T-helper 1 cell treated with Interleukin-12 subunit alpha and Interleukin-12 subunit beta and Interleukin-4 antibody, amounts not matched to agents 30 ng/mL and 1 ng/mL, for 36 hours (primary cell): ENCODE results near the gene CKS2. TPM values are rescaled to one million over a fixed set of nuclear protein-coding genes. Genes with fewer than 3 reads are reported as not detected.

Source experiments
- intact Hi-C: fragments of 100-400 bp; cut with micrococcal nuclease; formaldehyde crosslinking; loops from one replicate; pipeline ENCODE4 v1.15.1; 2024
- total RNA-seq: library from RNA; stranded (reverse); gene quantifications from 2 replicates; pipeline ENCODE4 v1.2.3, GENCODE V29; 2022

Gene CKS2
- total RNA-seq, 1 donor from 2014 or later: 112 TPM

DNA sequence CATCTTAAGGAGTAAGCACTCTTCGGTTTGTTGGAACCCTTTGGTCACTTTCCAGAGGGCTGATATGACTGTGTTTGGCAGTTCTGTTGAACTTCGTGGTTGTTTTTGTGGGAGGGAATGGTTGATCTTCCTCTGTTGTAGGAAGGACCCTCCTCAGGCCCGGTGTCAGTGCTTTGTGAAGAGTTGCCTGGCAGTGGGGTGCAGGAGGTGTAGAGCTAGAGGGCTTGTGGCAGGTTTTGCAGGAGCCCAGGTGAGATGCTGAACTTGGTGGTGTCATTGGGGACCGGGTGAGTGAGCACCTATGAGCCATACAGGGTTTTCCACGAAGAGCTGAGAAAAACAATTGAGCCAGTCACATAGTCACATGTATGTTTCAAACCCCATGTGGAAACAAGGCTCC lies 34.5 kb downstream of the CKS2 start:
- intact Hi-C loops: no loop called here

DNA sequence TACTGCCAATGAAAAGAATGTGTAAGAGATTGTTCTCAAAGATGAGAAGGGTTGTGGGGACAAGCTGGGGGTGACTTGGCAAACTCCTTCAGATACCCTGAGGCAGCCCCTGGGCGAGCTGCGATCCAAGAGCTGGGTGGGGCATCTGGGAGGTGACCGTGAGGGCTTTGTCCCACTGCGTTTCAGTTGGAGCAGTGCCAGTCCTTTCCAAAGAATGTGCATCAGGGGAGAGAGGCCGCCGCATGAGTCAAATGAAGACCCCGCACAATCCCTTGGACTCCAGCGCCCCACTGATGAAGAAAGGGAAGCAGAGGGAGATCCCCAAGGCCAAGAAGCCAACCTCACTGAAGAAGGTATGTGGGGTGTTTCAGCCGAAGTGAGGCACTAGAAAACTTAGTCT lies 35.7 kb downstream of the CKS2 start:
- intact Hi-C loops: no loop called here

DNA sequence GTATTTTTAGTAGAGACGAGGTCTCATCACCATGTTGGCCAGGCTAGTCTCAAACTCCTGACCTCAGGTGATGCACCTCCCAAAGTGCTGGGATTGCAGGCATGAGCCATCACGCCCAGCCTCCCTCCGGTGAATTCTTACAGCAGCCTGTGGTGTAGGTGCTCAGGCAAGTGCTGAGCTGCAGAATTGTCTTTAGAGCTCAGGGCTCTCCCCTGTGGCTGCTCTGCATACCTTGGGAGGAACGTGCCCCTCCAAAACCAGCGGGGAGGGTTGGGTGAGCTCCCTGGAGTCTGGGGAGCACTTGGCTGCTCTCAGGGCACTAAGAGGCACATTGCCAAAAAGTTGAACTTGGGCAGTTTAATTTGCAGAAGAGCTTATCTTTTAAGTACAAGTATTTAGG lies 36.7 kb downstream of the CKS2 start:
- intact Hi-C loops: no loop called here

DNA sequence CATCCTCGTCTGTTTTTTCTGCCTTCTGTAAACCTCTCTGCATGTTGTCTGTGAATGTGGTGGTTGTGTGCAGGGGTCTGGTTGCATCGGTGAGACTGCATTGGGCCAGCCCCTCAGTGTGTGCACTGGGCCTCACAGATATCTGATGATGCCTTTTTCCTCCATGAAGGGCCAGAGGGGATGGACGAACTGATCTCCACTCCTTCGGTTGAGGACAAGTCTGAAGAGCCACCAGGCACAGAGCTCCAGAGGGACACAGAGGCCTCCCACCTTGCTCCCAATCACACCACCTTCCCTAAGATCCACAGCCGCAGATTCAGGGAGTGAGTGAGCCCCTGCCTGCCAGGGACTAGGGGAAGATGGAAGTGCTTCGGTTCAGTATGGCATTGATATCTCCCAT lies 38.6 kb downstream of the CKS2 start:
- intact Hi-C loops: no loop called here

DNA sequence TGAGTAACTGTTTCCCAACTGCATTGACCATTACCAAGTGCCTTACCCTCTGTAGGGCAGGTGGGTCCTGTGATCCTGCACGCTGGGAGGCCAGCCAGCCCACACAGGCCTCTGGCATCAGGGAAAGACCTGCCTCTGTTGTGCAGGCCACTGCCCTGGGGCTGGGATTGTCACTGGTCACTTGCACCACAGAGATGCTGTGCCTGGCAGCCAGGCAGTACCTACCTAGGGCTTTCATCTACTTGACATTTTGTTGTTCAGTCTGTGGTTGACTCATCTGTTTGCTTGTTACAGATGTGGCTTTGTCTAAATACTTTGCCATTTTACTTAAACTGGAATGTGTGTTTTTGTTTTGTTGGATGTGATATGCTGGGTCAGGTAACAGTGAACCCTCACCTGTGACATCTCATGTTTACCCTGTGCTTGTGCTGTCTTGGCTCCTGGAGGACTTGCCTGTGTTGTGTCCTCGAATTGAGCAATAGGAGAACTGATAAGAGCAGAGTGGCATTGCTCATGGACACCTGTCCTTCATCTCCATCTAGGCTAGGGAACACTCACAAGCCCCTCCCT lies 40.1 kb downstream of the CKS2 start:
- intact Hi-C loops: no loop called here

DNA sequence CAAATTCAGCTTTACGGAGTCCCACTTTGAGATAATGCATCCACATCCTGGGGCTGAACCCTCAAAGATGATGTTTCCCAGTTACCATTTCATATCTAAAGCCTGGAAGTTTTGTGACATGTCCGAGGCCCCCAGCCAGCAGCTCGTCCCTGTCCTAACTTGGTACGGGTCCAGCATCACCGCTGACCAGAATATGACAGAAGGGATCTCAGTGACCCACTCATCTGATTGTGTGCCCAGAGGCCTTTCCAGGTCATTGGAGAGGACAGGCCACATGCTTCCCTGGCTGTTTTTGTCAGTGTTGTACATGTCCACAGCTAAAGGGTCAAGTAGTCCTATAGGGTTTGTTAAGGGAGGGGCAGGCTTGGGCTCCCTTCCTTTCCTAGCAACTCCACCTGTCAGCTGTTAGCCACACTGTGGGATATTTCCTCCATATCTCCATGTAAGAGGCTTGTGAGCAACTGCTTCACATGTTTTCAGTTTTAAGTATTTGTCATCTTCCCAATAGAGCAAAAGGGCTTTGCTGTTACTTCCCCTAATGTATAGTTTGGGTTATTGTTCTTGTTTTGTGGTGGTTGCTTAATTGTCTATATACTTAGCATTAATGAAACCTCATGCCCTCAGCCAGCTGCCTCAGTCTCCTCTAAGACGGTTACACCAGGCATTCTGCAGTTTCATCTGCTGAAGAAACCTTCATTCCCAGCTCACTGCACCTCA lies 40.7 kb downstream of the CKS2 start:
- intact Hi-C loops: loop anchor here (2.0 kb wide), 1 partner anchor 33 kb away; the partner anchor contains the start of gene SECISBP2

DNA sequence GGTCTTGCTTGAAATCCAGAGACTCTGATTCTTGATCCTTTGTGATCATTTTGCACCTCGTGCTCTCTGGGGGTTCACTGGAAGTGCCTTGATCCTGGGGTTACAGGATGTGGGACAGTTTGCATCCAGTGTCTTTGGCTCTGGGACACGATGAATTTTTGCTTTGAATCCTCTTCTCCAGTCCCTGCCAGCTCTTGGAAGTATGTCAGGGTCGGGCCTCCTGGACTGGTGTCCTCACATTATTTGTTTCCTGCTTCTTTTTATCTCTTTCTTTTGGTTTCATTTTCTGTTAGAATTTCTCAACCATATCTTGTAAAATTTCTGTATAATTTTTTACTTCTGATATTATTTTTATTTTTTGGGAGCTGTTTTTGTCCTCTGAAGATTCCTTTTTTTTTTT lies 41.5 kb downstream of the CKS2 start:
- intact Hi-C loops: loop anchor here (2.0 kb wide), 1 partner anchor 34 kb away; the partner anchor contains the start of gene SECISBP2

DNA sequence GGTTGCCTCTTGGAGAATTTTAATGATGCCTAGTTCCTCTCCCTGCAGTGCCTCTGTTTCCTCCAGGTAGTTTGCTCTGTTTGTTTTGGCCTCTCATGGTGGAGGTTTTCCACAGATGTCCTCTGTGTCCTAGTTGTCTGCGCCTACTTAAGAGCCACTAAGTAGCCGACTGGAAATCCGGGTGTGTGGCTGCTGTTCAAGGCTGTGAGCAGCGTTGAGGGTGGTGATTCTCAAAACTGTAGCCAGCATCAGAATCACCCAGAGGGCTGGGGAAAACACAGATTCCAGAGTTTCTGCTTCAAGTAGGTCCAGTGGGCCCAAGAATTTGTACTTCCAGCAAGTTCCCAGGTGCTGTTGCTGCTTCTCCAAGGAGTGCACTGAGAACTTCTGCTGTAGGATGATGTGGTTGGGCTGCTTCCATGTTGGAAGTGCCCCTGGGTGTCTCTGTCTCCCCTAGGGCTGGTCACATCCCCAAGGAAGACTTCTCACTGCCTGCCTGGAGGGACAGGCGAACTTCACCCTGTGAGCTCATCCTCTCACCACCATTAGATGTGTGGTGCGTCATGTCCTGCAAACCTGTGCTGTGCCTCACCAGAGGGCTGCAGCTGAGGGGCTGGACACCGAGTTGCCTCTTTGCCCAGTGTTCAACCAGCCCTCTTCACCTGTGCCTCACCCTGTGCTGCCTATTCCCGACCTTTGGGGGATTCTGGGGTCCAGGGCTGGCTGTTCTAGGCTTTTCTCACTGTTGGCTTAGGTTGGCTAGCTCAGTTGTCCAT lies 42.1 kb downstream of the CKS2 start:
- intact Hi-C loops: loop anchor here (2.0 kb wide), 1 partner anchor 34 kb away; the partner anchor contains the start of gene SECISBP2

DNA sequence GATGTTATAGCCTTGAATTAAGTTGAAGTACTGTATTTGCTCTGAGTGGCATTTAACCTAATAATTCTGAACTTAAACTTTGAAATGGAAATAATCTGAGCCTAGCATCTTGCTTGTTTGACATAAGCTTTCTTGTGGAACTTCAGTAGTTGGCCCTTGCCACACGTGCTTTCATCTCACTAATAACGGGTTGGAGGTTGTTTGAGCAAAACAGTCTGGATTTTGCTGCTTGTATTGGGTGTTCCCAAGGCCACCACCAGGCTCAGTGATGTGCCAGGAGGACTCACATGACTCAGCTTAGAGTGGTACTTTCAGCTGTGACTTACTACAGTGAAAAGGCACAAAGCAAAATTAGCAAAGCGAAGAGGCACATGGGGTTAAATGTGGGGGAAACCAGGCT lies 43.0 kb downstream of the CKS2 start:
- intact Hi-C loops: loop anchor here (2.0 kb wide), 1 partner anchor 35 kb away; the partner anchor contains the start of gene SECISBP2

DNA sequence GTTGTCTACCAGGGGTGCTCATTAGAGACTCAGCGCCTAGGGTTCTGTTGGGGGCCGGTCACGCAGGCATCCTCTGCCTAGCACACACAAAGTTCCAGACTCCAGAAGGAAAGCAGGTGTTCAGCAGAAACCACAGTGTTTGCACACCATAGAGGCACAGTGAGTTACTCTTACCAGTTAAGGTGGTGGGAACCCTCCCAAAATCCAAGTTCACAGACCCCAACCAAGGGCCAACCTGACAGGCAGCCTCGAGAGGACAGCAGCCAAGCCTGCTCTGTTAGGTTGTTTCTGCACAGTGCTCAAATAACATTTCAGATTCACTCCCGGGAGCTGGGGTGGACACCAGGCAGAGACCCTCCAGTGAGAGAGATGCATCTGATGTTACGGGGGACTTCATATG lies 43.5 kb downstream of the CKS2 start:
- intact Hi-C loops: no loop called here

DNA sequence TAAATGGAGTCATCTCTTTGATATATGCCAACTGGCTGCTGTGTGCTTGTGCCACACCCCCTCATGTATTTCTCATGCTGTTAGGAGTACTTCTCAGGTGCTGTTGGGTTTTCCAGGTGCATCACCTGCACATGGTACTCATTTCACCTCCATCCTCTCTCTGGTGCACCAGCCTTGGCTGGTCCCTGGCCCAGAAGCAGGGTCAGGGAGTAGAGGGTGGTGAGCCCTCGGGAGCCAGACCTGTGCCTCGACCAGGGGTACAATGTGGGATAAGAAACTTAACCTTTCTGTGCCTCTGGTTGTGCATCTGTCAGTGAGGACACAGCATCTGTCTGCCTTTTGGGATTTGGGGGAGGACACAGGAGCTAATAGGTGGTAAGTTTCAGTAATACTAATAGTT lies 45.8 kb downstream of the CKS2 start:
- intact Hi-C loops: no loop called here

DNA sequence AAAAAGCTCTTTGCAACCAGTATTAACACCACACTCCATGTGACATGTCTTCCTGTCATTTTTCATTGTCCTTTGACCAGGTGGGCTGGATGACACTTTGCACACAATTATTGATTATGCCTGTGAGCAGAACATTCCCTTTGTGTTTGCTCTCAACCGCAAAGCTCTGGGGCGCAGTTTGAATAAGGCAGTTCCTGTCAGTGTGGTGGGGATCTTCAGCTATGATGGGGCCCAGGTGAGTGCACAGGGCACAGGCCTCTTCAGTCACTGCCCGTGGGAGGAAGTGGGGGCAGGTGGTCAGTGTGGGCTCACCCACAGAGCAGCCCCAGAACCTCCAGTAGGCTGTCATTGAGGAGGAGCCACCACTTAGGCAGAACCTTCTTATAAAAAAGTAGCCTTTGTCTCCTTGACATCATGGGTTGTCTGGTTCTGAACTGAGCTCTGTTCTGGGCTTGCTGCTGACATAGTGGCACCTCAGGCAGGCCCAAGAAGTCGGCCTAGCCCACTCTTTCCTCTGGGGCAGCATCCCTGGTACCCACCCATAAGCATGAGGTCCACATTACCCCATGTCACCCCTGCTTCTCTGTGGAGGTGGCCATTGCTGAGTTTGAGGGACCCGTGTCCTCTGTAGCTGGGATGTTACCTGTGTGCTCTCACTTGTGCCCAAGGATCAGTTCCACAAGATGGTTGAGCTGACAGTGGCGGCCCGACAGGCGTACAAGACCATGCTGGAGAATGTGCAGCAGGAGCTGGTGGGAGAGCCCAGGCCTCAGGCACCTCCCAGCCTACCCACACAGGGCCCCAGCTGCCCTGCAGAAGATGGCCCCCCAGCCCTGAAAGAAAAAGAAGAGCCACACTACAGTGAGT lies 46.6 kb downstream of the CKS2 start:
- intact Hi-C loops: no loop called here

DNA sequence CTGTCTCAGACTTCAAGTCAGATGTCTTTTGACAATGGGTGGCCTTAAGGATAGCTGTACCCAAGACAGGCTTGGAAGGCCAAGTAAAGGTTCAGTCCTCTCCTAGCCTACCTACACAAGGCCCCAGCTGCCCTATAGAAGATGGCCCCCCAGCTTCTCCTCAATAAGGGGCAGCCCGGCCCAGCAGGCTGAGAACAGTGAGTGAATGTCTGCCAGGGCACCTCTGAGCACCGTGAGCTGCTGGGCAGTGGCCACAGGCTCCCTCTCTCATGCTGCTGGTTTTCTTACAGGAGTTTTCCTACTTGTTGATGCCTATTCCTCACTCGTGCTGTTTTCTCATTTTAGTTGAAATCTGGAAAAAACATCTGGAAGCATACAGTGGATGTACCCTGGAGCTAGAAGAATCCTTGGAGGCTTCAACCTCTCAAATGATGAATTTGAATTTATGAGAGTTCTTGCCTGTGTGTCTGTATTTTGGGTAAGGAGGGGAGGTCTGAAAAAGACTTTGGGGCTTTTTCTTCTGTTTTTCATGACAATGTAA lies 47.5 kb downstream of the CKS2 start:
- intact Hi-C loops: no loop called here

DNA sequence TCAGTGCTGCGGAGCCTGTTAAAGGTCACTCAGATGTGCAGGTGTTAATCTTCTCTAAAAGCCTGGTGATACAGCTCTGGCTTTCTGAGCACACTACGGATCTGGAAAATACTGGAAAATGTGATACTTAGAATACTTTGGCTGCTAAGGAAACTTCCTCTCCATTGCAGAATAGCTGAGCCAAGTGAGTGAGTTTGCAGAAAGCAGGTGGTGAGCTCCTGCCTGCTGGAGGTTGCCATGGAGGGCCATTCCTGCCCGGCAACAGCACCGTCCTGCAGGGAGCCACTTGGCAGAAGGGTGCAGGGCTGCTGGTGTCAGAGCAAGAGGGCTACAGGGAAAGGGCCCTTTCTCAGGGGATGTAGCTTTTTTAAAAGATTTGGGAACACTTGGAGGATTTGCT lies 48.0 kb downstream of the CKS2 start:
- intact Hi-C loops: no loop called here

DNA sequence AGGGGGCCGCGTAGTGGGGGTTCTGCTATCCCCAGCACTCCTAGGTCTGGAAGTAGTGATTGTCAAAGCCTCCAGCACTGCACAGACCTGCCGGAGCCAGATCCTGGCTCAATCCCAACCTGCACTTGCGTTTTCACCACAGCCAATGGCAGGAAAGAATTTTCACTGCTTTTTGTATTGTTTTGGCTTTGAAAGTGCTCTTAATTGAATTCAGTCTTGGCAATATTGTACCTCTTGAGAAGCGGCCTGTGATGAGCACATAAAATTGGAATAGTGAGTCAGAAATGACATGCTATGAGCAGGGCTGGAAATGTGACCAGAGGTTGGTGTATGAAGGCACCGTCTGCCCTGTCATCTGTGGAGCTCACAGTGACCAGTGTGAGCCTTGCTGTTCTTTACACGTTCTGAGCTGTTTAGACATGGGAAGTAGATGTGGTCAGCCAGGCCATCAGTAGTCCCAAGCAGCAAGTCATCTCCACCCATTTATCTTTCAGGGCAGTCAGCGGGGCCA lies 48.8 kb downstream of the CKS2 start:
- intact Hi-C loops: loop anchor here (2.0 kb wide), 1 partner anchor 15 kb away; no protein-coding TSS in a partner anchor

DNA sequence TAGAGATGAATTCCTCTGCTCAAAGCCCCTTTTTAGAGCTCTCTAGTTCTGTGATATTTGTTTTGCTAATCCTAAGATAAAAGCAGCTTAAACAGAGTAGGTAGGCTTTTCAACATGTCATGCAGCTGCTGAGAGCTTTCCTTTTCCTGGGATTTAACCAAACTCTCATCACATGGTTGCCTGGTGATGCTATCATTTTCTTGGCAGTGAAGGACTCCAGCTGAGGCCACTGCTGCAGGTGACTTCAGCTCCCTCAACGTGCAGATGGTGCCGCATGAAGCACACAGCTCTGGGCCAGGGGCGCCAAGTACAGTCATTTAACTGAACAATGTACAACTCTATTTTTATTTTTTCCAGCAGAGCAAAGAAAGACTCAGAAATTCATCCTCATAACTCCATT lies 49.5 kb downstream of the CKS2 start:
- intact Hi-C loops: loop anchor here (2.0 kb wide), 1 partner anchor 14 kb away; no protein-coding TSS in a partner anchor

DNA sequence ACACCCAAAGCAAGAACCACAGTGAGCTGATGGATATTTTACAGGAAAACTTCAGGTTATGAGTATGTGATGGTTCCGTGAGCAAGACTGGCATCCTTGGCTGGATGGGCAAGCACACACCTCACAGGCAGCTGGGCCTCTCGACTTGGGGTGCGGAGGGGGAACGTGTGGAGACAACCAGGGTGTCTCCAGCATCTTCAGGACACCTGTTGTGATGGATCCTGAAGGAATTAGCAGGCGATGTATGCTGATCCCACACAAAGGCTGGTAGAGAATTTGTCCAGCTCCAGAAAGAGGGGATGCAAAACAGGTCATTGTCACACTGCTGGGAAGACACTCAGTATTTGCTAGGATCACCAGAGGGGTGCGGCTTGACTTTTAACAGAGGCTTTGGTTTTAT lies 50.0 kb downstream of the CKS2 start:
- intact Hi-C loops: loop anchor here (2.0 kb wide), 1 partner anchor 14 kb away; no protein-coding TSS in a partner anchor

DNA sequence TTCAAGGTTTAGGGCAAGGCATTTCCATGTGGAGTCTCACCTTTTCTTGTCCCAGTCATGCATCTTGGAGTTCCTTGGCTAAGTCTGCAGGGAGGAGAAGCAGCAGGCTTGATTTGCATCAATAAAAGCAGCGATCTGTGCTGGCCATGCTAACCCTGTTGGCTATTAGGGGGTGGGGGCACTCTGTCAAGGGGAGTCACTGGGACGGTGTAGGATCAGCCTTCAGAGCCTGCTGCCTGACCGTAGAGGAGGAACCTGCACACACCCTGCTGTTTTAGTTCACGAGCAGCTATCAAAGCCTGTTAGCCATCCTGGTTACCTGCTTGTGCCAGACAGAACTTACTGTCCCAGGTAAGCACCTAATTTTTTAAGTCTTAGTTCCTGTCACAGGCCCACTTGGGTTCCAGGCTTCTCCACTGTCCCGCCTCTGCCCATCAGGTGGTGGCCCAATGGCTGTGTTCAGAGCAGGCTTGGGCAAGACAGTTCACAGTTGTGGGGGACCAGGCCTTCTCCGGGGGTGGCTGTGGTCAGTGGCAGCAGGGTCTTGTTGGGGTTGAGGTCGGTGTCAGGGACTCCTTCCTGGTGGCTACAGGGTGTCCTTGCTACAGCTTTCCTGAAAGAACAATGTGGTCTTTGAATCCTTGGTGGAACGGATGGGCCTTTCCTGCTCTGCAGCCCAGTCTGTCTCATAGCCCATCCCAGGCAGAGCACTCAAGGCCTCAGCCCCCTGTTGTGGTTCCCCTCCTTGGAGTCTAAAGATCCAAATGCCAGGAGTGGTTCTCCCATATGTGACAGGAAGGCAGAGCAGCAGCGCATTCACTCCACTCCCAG lies 51.0 kb downstream of the CKS2 start:
- intact Hi-C loops: loop anchor here (2.0 kb wide), 1 partner anchor 13 kb away; no protein-coding TSS in a partner anchor

DNA sequence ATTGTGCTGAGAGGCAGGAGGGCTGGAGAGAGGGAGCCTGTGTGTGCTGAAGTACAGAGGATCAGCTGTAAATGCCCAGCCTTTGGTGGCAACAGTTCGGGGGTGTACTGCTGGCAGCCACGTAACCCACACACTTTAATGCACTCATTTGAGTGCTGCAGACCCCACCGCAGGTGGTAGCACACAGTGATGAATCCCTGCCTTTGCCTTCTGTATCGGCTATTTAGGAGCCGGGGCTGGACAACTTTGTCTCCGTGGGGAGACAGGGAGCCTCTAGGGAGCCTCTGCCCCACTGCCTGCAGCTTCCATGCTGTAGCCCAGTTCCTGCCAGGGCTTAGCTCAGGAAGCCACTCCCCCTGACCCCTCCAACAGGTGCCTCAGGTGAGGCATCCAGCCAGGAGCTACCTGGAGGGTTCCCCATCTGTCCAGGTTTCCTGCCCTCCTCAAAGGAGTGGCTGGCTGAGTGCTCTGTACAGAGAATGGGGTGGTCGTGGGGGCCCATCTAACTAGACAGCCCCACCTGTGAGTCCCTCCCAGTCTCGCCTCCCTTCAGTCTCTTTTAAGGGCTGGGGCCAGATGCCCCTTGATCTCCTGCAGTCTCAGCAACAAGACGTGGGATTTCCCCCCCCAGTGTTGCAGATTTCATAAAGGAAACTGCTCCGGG lies 51.8 kb downstream of the CKS2 start:
- intact Hi-C loops: no loop called here
